Measurements from ENCODE around the gene NHEJ1. TPM values are rescaled to one million over a fixed set of nuclear protein-coding genes. Genes with fewer than 3 reads are reported as not detected.

Gene NHEJ1
- total and polyA plus RNA-seq, 2 of the 13 experiments (the other 11 are each of a cell fraction or from before 2014, with no cell fraction given): 30.0 to 30.7 TPM

GRCh38 chr2:219042750-219043149 is 117.9 kb downstream of the NHEJ1 start (continued):
- no peak for TF ChIP-seq ATF4 (CRISPR knock-in tag; IDR thresholded peaks at IDR 0.05)
- TF ChIP-seq REL (CRISPR knock-in tag; conservative IDR thresholded peaks at IDR 0.05): no peak
- TF ChIP-seq RNF2 (conservative IDR thresholded peaks at IDR 0.05; ENCODE audit: low read depth): no peak

- Histone ChIP-seq H3K36me3 (replicated peaks in 1 of 2; ENCODE audit: control insufficient read depth in 1 of 2, insufficient read depth in 2 of 2, low read length in 2 of 2) (no peaks in the 10 kb centered on the region), H3K4me3 (replicated peaks in 1 of 3; ENCODE audit: insufficient read depth in 1 of 3, low read depth in 2 of 3, low read length in 3 of 3) (no peak overlapping the region), H3K4me1 (ENCODE audit: insufficient read depth, low read length) (peaks cover 24% of the 10 kb centered on the region), H3K9me3 (ENCODE audit: low read length) (no peaks in the 10 kb centered on the region), H3K9ac (ENCODE audit: insufficient read depth, low read depth, low read length) (no peak overlapping the region), H3K79me2 (ENCODE audit: insufficient read depth, low read length) (no peaks in the 10 kb centered on the region), H3K4me2 (ENCODE audit: low read depth, low read length) (no peak overlapping the region), H3K27me3 (ENCODE audit: control insufficient read depth in 1 of 2, insufficient read depth in 2 of 2, low read length in 2 of 2) (peaks cover 5 to 37% of the 10 kb centered on the region in 2 experiments; a peak in 4 of 5 replicates), H3K27ac (ENCODE audit: extremely low read length, insufficient read depth, low read length) (no peak overlapping the region), H2AFZ (ENCODE audit: low read length) (no peak overlapping the region), H4K20me1 (ENCODE audit: insufficient read depth, low read length) (0 out of 2 replicates have a peak, but pooled peaks cover 9% of the 10 kb centered on the region)
- no peak for ATAC-seq
- intact Hi-C loops (cut with micrococcal nuclease; ENCODE audit: unreplicated experiment): no loop called here
- TF ChIP-seq ZBTB43 (CRISPR knock-in tag; conservative IDR thresholded peaks at IDR 0.05): no peak
- ChIA-PET CTCF (ENCODE audit: low intra/inter-chr PET ratio, low total read pairs) (no interaction called here), POLR2A (no interaction called here)
- 33% methylated on average over 4 of the region's 4 CpGs for WGBS (ENCODE audit: low lambda C conversion rate)
- FAIRE-seq: no peak
- DNase-seq (ENCODE audit: low spot score): no peak
- in situ Hi-C loops (cut with HindIII; ENCODE audit: extremely low pct_ligation_motif_present, low pct_unique_long_range_greater_than_20kb): loop anchor here (5.0 kb wide), 1 partner anchor 265 kb away; the partner anchor contains the start of gene PTPRN
- BruUV-seq (replicated peaks): no TSS peak
Measured at GRCh38 chr2:219042157-219042556, 118.5 kb downstream of the NHEJ1 start.

Data from HepG2 (cell line).